OCI-LY1 (cell line): Measurements from ENCODE around the gene ALDH16A1.

Source experiments
- EZH2 ChIP-seq: fragments of 200-600 bp; sonication (generic), shearing (Covaris generic); IDR thresholded peaks from 2 replicates; pipeline ENCODE4 v1.8.0; 2017; ENCODE audit warnings: borderline replicate concordance, mixed run types, mild to moderate bottlenecking, antibody characterized with exemption, low read length, moderate library complexity, mixed read lengths
- TF ChIP-seq, protein P1 (sequence below): fragments of 200-600 bp; sonication (generic), shearing (Covaris generic); IDR thresholded peaks from 2 replicates; pipeline ENCODE4 v1.5.1; 2017; ENCODE audit warnings: mild to moderate bottlenecking, antibody characterized with exemption, low read length, moderate library complexity, mixed read lengths

DNA sequence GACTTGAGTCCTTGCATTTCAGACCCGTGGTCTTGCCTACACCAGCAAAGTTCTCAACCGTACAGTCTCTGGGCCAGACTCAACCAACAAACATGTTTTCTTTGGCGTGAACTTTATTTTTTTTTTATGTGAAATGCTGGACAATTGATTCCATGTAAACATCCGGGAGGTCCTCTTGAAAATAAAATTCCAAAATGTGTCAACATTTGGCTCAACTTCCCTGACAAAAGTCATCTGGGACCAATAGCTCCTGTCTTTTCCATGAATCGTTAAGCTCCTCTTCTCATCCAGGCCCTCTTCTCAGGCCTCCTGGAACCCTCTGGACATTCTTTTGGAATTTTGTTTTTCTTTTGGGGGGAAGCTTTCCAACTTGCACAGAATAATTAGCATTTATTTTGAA is 2.7 kb downstream of the ALDH16A1 start:
- TF ChIP-seq, protein P1, sequence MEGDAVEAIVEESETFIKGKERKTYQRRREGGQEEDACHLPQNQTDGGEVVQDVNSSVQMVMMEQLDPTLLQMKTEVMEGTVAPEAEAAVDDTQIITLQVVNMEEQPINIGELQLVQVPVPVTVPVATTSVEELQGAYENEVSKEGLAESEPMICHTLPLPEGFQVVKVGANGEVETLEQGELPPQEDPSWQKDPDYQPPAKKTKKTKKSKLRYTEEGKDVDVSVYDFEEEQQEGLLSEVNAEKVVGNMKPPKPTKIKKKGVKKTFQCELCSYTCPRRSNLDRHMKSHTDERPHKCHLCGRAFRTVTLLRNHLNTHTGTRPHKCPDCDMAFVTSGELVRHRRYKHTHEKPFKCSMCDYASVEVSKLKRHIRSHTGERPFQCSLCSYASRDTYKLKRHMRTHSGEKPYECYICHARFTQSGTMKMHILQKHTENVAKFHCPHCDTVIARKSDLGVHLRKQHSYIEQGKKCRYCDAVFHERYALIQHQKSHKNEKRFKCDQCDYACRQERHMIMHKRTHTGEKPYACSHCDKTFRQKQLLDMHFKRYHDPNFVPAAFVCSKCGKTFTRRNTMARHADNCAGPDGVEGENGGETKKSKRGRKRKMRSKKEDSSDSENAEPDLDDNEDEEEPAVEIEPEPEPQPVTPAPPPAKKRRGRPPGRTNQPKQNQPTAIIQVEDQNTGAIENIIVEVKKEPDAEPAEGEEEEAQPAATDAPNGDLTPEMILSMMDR: no peak
- no peak for TF ChIP-seq EZH2
